ENCODE results near the gene LHX1. TPM values are rescaled to one million over a fixed set of nuclear protein-coding genes. Genes with fewer than 3 reads are reported as not detected.

Gene LHX1
- total RNA-seq, 2 donors from 2014 or later, result 85.9 to 259 TPM

DNA sequence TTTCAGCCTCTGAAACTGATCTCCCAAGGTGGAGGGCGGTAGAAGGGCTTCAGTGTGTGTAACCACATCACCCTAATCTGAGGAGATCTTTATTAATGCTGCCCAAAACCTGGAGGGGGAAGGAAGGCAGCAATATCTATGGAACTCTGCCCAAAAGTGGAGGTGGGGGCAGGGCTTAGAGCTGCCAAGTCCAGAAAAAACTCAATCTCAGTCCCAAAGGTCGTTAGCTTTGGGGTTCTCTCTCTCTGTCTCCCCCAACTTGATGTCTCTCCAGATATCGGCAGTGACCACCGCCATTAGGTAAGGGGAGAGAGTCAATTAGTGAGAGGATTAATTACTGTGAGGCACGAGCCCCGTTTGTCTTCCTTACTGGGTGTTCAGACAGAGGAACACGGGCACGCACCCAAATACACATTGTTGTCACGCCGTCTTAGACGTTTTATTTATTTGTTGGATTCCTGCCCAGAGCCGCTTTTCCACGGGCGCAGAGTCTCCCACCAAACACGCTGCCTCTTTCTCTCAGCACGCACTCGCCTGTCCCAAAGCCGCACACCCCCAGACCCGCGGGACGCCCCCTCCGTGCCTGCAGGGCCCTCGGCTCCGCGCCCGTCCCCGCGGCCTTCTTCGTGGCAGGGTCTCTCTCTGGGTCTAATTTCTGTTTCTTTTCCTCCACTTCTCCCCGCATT, 5.4 kb upstream of the LHX1 start:
- Histone ChIP-seq H3K4me1 (ENCODE audit: control insufficient read depth, insufficient read depth, low read length) (peaks cover 23% of the 10 kb centered on the region), H3K9ac (ENCODE audit: extremely low read depth, low read length, poor library complexity, severe bottlenecking) (no peak overlapping the region), H3K27me3 (ENCODE audit: control insufficient read depth, insufficient read depth, low read length, poor library complexity, severe bottlenecking) (peaks cover 53% of the 10 kb centered on the region), H3K4me3 (ENCODE audit: low read length) (peak overlapping the region; percentile 53), H3K27ac (ENCODE audit: low read depth, low read length) (no peak overlapping the region), H3K9me3 (ENCODE audit: control insufficient read depth, low read length) (no peaks in the 10 kb centered on the region), H3K36me3 (ENCODE audit: control insufficient read depth, insufficient read depth, low read length) (peaks cover 63% of the 10 kb centered on the region)
- peak overlapping the region; percentile 90 for H3K27ac Mint-ChIP-seq
- TF ChIP-seq CTCF (conservative IDR thresholded peaks at IDR 0.05), result no peak
- peaks cover 59% of the 10 kb centered on the region for H3K27me3 Mint-ChIP-seq (ENCODE audit: insufficient read depth)
- peaks cover 68% of the 10 kb centered on the region for H3K4me1 Mint-ChIP-seq
- peak; percentile 57 for DNase-seq
- peaks cover 46% of the 10 kb centered on the region for H3K36me3 Mint-ChIP-seq (ENCODE audit: low read depth)
- no peaks in the 10 kb centered on the region for H3K9me3 Mint-ChIP-seq
- peak overlapping the region; percentile 98 for H3K4me3 Mint-ChIP-seq
- 41 to 46% methylated on average over 26 to 30 of the region's 30 CpGs for WGBS, 2 experiments (ENCODE audit: insufficient coverage in 1 of 2, insufficient read length in 1 of 2)

DNA sequence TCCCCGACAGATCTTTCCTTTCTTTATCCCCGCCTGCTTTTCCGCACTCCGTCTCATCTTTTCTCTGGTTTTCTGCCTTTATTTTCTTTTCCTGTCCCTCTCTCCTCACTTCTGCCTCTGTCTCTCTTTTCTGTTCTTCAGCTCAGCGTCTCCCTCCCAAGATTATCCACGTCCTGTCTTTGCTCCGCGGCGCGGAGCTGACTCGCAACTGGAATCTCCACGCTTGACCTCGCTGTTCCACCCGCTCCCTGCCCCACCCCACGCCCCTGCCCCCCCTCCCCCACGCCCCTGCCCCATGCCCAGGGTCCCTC, 4.9 kb upstream of the LHX1 start:
- peaks cover 45% of the 10 kb centered on the region for H3K36me3 Mint-ChIP-seq (ENCODE audit: low read depth)
- Histone ChIP-seq H3K27me3 (ENCODE audit: control insufficient read depth, insufficient read depth, low read length, poor library complexity, severe bottlenecking) (peaks cover 58% of the 10 kb centered on the region), H3K9ac (ENCODE audit: extremely low read depth, low read length, poor library complexity, severe bottlenecking) (no peak overlapping the region), H3K4me1 (ENCODE audit: control insufficient read depth, insufficient read depth, low read length) (peaks cover 22% of the 10 kb centered on the region), H3K9me3 (ENCODE audit: control insufficient read depth, low read length) (no peaks in the 10 kb centered on the region), H3K36me3 (ENCODE audit: control insufficient read depth, insufficient read depth, low read length) (peaks cover 58% of the 10 kb centered on the region), H3K4me3 (ENCODE audit: low read length) (peak overlapping the region; percentile 53), H3K27ac (ENCODE audit: low read depth, low read length) (no peak overlapping the region)
- TF ChIP-seq CTCF (conservative IDR thresholded peaks at IDR 0.05), result no peak
- peaks cover 65% of the 10 kb centered on the region for H3K4me1 Mint-ChIP-seq
- H3K27me3 Mint-ChIP-seq (ENCODE audit: insufficient read depth), result peaks cover 64% of the 10 kb centered on the region
- no peak for DNase-seq
- WGBS, 2 experiments (ENCODE audit: insufficient coverage in 1 of 2, insufficient read length in 1 of 2), result 39 to 49% methylated on average over 4 to 6 of the region's 16 CpGs
- peak overlapping the region; percentile 98 for H3K4me3 Mint-ChIP-seq
- H3K27ac Mint-ChIP-seq, result peak overlapping the region; percentile 90
- no peaks in the 10 kb centered on the region for H3K9me3 Mint-ChIP-seq

GRCh38 chr17:36932694-36933511, 4.4 kb upstream of the LHX1 start:
- Mint-ChIP-seq H3K27ac (peak overlapping the region; percentile 46), H3K4me3 (peak overlapping the region; percentile 98), H3K9me3 (no peaks in the 10 kb centered on the region), H3K27me3 (ENCODE audit: insufficient read depth) (peaks cover 70% of the 10 kb centered on the region), H3K36me3 (ENCODE audit: low read depth) (peaks cover 48% of the 10 kb centered on the region), H3K4me1 (peaks cover 60% of the 10 kb centered on the region)
- peak overlapping the region; percentile 99 for H3K4me3 ChIP-seq (ENCODE audit: low read length)
- no peak for TF ChIP-seq CTCF (conservative IDR thresholded peaks at IDR 0.05)
- H3K36me3 ChIP-seq (ENCODE audit: control insufficient read depth, insufficient read depth, low read length), result peaks cover 53% of the 10 kb centered on the region
- 21 to 42% methylated on average over 16 to 40 of the region's 40 CpGs for WGBS, 2 experiments (ENCODE audit: insufficient coverage in 1 of 2, insufficient read length in 1 of 2)
- H3K4me1 ChIP-seq (ENCODE audit: control insufficient read depth, insufficient read depth, low read length), result peaks cover 16% of the 10 kb centered on the region
- H3K9me3 ChIP-seq (ENCODE audit: control insufficient read depth, low read length), result no peaks in the 10 kb centered on the region
- peak; percentile 73 for DNase-seq
- H3K27ac ChIP-seq (ENCODE audit: low read depth, low read length), result no peak overlapping the region
- H3K27me3 ChIP-seq (ENCODE audit: control insufficient read depth, insufficient read depth, low read length, poor library complexity, severe bottlenecking), result peaks cover 63% of the 10 kb centered on the region
- H3K9ac ChIP-seq (ENCODE audit: extremely low read depth, low read length, poor library complexity, severe bottlenecking), result no peak overlapping the region
